ENCODE measurements around the gene MYO5B. TPM values are rescaled to one million over a fixed set of nuclear protein-coding genes. Genes with fewer than 3 reads are reported as not detected.
"Not testable (repeated sequence)": the region's sequence is repeated elsewhere in the genome, so short reads cannot be mapped to it uniquely, and the experiment has no call there.

MYO5B gene
- total RNA-seq, 2 experiments from 2014 or later = not detected

DNA sequence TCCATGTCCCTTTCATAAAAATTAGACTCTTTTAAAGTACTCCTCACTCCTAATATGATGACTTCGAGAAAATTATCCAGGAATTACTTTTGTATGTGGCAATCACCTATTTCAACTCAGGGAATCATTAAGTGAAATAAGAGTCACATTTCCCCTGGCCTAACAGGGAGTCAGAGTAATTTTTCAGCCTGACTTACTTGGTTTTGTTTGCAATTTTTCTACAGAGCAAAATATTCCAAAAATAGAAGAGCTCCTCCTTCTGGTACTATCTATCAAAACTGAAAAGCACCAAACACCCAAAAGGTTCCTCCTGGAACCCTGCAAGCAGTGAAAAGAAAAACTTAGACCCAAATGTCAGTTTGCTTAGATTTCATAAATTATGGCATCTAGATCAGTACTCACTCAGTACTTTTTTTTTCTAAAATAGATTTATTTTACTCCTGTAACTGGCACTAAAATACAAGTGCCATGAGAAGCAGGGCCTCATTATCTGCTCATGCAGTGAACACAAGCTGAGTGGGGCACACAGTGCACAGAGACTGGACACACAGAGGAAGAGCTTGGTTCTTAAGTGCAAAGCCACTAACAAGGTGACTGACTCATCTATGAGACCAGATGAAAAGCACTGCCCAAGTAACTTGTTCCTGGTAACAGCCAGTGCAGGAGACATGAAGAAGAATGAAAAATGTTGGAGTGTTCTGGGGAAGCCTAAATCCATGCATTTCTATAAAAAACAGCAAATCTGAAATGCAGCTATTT, 410.3 kb downstream of the MYO5B start:
- Mint-ChIP-seq H3K9me3 (peaks cover 2% of the 10 kb centered on the region), H3K27ac (peak overlapping the region; percentile 56), H3K27me3 (no peaks in the 10 kb centered on the region), H3K4me3 (peak overlapping the region; percentile 8), H3K4me1 (peaks cover 31% of the 10 kb centered on the region), H3K36me3 (peaks cover 63% of the 10 kb centered on the region)
- no peak for DNase-seq
- POLR2A ChIA-PET = no interaction called here
- no peak for ATAC-seq (ENCODE audit: low read depth)

DNA sequence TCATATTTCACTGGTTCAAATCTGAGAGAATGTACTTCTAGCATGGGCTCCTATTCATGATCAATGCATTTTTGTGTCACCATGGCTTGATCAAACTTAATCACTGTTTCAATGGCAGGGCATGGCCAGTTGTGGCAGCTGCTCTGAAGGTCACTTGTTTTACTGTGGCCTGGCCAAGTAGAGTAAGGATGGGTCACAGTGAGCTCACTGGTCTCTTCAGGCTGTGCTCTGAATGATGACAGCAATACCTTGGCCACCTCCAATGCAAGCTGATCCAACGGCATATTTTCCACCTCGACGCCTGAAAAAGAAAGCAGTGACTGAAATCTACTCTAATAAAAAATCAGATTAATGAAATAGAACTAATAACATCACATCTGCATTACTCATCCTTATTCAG, 411.3 kb downstream of the MYO5B start:
- POLR2A ChIA-PET; H3K27me3 Mint-ChIP-seq; ATAC-seq (ENCODE audit: low read depth); H3K9me3 Mint-ChIP-seq; H3K27ac Mint-ChIP-seq; H3K4me3 Mint-ChIP-seq; DNase-seq: not testable (repeated sequence)
- H3K4me1 Mint-ChIP-seq = peaks cover 25% of the 10 kb centered on the region
- H3K36me3 Mint-ChIP-seq = peaks cover 64% of the 10 kb centered on the region

DNA sequence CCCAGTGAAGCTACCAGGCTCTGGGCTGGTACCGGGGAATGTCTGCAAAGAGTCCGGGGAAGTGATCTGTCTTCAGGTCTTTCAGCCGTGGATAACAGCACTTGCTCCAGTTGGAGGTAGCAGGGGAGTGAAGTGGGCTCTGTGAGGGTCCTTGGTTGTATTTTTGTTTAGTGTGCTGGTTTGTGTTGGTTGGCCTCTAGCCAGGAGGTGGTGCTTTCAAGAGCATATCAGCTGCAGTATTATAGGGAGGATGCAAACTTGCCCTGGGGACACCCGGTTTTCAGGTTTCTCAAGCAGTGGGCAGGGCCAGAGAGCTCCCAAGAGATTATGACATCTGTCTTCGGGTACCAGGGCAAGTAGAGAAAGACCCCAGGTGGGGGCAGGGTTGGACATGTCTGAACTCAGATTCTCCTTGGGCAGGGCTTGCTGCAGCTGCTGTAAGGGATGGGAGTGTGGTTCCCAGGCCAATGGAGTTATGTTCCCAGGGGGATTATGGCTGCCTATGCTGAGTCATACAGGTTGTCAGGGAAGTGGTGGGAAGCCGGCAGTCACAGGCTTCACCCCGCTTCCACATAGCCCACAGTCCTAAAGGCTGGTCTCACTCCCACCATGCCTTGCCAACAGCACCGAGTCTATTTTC, 416.0 kb downstream of the MYO5B start:
- Mint-ChIP-seq H3K36me3 (peaks cover 53% of the 10 kb centered on the region), H3K9me3 (peaks cover 13% of the 10 kb centered on the region), H3K4me1 (no peaks in the 10 kb centered on the region), H3K27me3 (peaks cover 3% of the 10 kb centered on the region), H3K4me3 (no peak overlapping the region), H3K27ac (no peak overlapping the region)
- DNase-seq (no peak), ATAC-seq (ENCODE audit: low read depth) (no peak)
- POLR2A ChIA-PET = no interaction called here

Small RNA genes within 50 kb of the gene (microRNA-seq; reads per million reads assigned to microRNA genes)
- not detected for gene MIR4320

Other genes with a start within 250 kb of the MYO5B start
- under 1 TPM; 0.36 to 0.68 TPM for gene CFAP53, start 71.3 kb upstream of the MYO5B start, total RNA-seq
- 100 to 1,000 TPM; 108 to 123 TPM for gene MBD1, start 86.4 kb upstream of the MYO5B start, total RNA-seq
- gene CXXC1, start 92.5 kb upstream of the MYO5B start, total RNA-seq = 100 to 1,000 TPM; 155 to 160 TPM
- gene SKA1, start 179.9 kb upstream of the MYO5B start, total RNA-seq = 10 to 100 TPM; 25.6 to 27.8 TPM

All from activated naive CD8-positive, alpha-beta T cell treated with anti-CD3 and anti-CD28 coated beads, Interleukin-2, amount 10 ng/mL, durations not matched to agents 7 days and 5 days (primary cell).